A549 treated with CORT108297 at 1 μM for 4 hours (cell line): Measurements from ENCODE around the gene SAMD15. TPM values are rescaled to one million over a fixed set of nuclear protein-coding genes. Genes with fewer than 3 reads are reported as not detected.

ENCODE experiments used
- total RNA-seq: library from RNA; stranded (reverse); fragments of 200-300 nt; extraction: Qiagen RNA extraction; gene quantifications from 5 replicates; pipeline ENCODE4 v1.2.3, GENCODE V29; 2022

SAMD15 gene
- total RNA-seq, result 1.7 to 2.7 TPM (median 2.1 TPM) in 5 replicates

DNA sequence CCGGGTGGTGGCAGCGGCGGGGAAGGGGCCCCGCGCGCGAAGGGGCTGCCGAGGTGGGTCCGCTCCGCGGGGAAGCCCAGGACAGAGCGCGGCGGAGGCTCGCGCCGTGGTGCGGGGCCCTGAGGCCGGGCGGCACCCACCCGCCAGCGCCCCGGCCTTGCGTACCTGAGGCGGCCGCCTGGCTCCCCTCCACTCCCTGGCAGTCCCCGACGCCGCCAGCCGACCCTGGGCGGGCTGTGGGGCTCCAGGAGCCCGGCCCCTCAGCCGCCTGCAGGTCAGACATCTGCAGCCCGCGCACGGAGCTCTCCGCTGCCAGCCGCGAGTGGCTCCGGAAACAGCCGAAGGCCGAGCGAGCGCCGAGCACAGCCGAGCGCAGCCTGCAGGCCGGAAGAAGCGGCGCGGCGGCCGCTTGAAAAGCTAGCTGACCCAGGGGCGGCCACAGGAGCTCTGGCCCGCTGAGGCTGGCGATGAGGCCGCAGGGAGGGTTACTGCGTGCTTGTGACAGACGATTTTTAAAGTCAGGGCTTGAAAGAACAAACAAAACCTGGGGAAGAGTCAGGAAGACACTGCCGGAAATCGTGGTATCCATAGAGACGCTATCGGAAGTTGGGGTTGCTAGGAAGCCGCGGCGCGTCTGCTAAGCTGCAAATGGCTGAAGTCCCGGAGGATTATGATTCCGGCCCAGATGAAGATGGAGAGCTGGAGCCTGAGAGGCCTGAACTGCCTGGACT, at the start of gene SAMD15, which contains the start of gene TMED8:
SAMD15 (plus strand) TSS at position 609 of the 731 bp plus-strand sequence; CDS start at position 649, 40 bp downstream.
TMED8 (minus strand) TSS at position 324 of the 731 bp plus-strand sequence; CDS start at position 283, 41 bp downstream.

DNA sequence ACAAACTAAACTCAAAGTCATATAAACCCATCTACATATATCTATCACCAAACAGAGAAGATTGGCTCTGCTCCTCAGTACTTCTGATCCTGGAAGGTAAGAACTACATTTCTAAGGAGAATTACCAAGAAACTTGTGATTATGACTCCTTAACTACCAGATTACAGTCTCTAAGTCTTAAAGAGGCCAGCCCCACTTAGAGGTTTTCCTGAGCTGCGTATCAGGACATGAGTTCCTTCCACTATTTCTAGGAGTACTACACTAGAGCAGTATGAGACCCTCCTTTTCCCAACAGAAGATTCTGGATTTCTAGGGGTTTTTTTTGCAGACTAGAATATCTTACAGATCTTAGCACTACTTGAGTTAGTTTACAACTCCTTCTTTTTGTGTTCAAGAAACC, 46.2 kb downstream of the SAMD15 start, which contains the start of gene NOXRED1:
NOXRED1 (minus strand) TSS at position 101 of the 400 bp plus-strand sequence. CDS start 634 bp downstream, outside the sequence.

Other genes with a start within 250 kb of the SAMD15 start
- 0.20 to 0.46 TPM (median 0.34 TPM) in 5 replicates for gene ZDHHC22, start 235.6 kb upstream of the SAMD15 start, total RNA-seq
- gene TMEM63C, start 195.6 kb upstream of the SAMD15 start, total RNA-seq, result 0.78 to 1.4 TPM (median 0.96 TPM) in 5 replicates
- gene NGB, start 106.2 kb upstream of the SAMD15 start, total RNA-seq, result not detected in 5 replicates
- gene POMT2, start 56.5 kb upstream of the SAMD15 start, total RNA-seq, result 28.5 to 33.6 TPM (median 33.2 TPM) in 5 replicates
- 31.4 to 36.5 TPM (median 36.3 TPM) in 5 replicates for gene GSTZ1, start 56.3 kb upstream of the SAMD15 start, total RNA-seq
- 5.4 to 8.0 TPM (median 7.1 TPM) in 5 replicates for gene TMED8, start 285 bp upstream of the SAMD15 start, total RNA-seq
- 0.08 to 0.18 TPM in 2 of 5 replicates, not detected in the others for gene NOXRED1, start 46.1 kb downstream of the SAMD15 start, total RNA-seq
- gene VIPAS39, start 80.2 kb downstream of the SAMD15 start, total RNA-seq, result 13.1 to 15.5 TPM (median 13.9 TPM) in 5 replicates
- gene AHSA1, start 80.7 kb downstream of the SAMD15 start, total RNA-seq, result 240 to 356 TPM (median 251 TPM) in 5 replicates
- 0.24 to 0.44 TPM (median 0.42 TPM) in 5 replicates for gene ISM2, start 121.4 kb downstream of the SAMD15 start, total RNA-seq
- 24.5 to 32.3 TPM (median 30.1 TPM) in 5 replicates for gene SPTLC2, start 239.3 kb downstream of the SAMD15 start, total RNA-seq